A549 (cell line): Measurements from ENCODE around the gene XPNPEP3. TPM values are rescaled to one million over a fixed set of nuclear protein-coding genes. Genes with fewer than 3 reads are reported as not detected.

Experiments
- ATAC-seq, 2 experiments: fragments of 200-7000 bp in 1 of 2; fragments of >200 bp in 1 of 2; cut with Nextera tagmentation in 1 of 2; cut with Tn5 transposase in 1 of 2; 3 replicates each; pipeline versions ENCODE4 v1.8.0 to v1.9.1; 2018 to 2020; ENCODE audit warnings: mild to moderate bottlenecking in 1 of 2, moderate library complexity in 1 of 2
- CTCF ChIA-PET: fragments of 300-600 bp; sonication (Branson Sonifier 250); formaldehyde crosslinking; extraction: SDS; loops from one replicate; lab custom pipeline; 2021; ENCODE audit warnings: antibody characterized with exemption, inconsistent platforms; lab: Yijun Ruan, JAX
- POLR2A ChIA-PET: fragments of 350-600 bp; formaldehyde crosslinking; extraction: SDS; loops from one replicate; lab custom pipeline; 2021; ENCODE audit warnings: antibody characterized with exemption, inconsistent platforms; lab: Yijun Ruan, JAX
- DNase-seq, 2 experiments: peaks; one replicate each; pipeline versions ENCODE4 v3.0.0 to v3.0.0-alpha.2; 2011 to 2016; ENCODE audit warnings: low read depth in 1 of 2, low spot score in 1 of 2
- FAIRE-seq: peaks from 2 replicates; lab custom pipeline; 2011; peaks lifted over from hg19 to GRCh38; lab: Jason Lieb, UNC
- H3K27ac ChIP-seq, 2 experiments: fragments of >200 bp; sonication (Bioruptor Twin); formaldehyde crosslinking; 3 replicates each; pipeline ENCODE4 v1.5.1; 2016 to 2017
- H3K4me1 ChIP-seq: fragments of >200 bp; sonication (Bioruptor Twin); formaldehyde crosslinking; 3 replicates; pipeline ENCODE4 v1.6.1; 2016
- H3K4me2 ChIP-seq: fragments of >200 bp; sonication (Bioruptor Twin); formaldehyde crosslinking; 3 replicates; pipeline ENCODE4 v1.6.1; 2016
- H3K4me3 ChIP-seq: fragments of >200 bp; sonication (Bioruptor Twin); formaldehyde crosslinking; 3 replicates; pipeline ENCODE4 v1.5.1; 2016
- H3K9me3 ChIP-seq: fragments of >200 bp; sonication (Bioruptor Twin); formaldehyde crosslinking; 3 replicates; pipeline ENCODE4 v1.6.1; 2016
- ATOH8 ChIP-seq: fragments of 250-450 bp; sonication (Bioruptor Pico); IDR thresholded peaks from 2 replicates; pipeline ENCODE4 v1.5.0; 2020; ENCODE audit warnings: low read depth, mild to moderate bottlenecking, moderate library complexity
- CBX2 ChIP-seq: fragments of 200-600 bp; sonication (generic); IDR thresholded peaks from 2 replicates; pipeline ENCODE4 v1.6.1; 2016; ENCODE audit warnings: low read depth, mild to moderate bottlenecking, borderline replicate concordance
- CEBPB ChIP-seq, 2 experiments: fragments of >200 bp in 1 of 2; sonication (Bioruptor Twin) in 1 of 2; formaldehyde crosslinking in 1 of 2; IDR thresholded peaks; 2 replicates each; pipeline ENCODE4 v1.6.1; 2012 to 2016
- ELK1 ChIP-seq: fragments of 150-350 bp; IDR thresholded peaks from 2 replicates; pipeline ENCODE4 v1.6.1; 2014; ENCODE audit warnings: low read depth, mild to moderate bottlenecking, low read length
- ESRRA ChIP-seq: fragments of 150-350 bp; IDR thresholded peaks from 2 replicates; pipeline ENCODE4 v1.6.1; 2014; ENCODE audit warnings: mild to moderate bottlenecking, low read length, borderline replicate concordance
- FOSB ChIP-seq: fragments of 250-450 bp; sonication (Bioruptor Pico); IDR thresholded peaks from 2 replicates; pipeline ENCODE4 v1.5.0; 2020; ENCODE audit warnings: mild to moderate bottlenecking, moderate library complexity
- GATA3 ChIP-seq: IDR thresholded peaks from 2 replicates; pipeline ENCODE4 v1.6.1; 2012; ENCODE audit warnings: borderline replicate concordance
- HMGXB4 ChIP-seq: fragments of 250-450 bp; sonication (Bioruptor Pico); IDR thresholded peaks from 2 replicates; pipeline ENCODE4 v1.5.0; 2021; ENCODE audit warnings: mild to moderate bottlenecking, moderate library complexity, borderline replicate concordance
- HOXA7 ChIP-seq: fragments of 250-450 bp; sonication (Bioruptor Pico); IDR thresholded peaks from 2 replicates; pipeline ENCODE4 v1.5.0; 2020; ENCODE audit warnings: mild to moderate bottlenecking, moderate library complexity
- JUN ChIP-seq, 2 experiments: fragments of >200 bp; sonication (Bioruptor Twin); formaldehyde crosslinking; IDR thresholded peaks; 2 replicates in 1 of 2; 3 replicates in 1 of 2; pipeline ENCODE4 v1.6.1; 2016 to 2017
- KDM5A ChIP-seq: fragments of 200-600 bp; sonication (generic); IDR thresholded peaks from 2 replicates; pipeline ENCODE4 v1.6.1; 2016; ENCODE audit warnings: antibody characterized with exemption, mild to moderate bottlenecking
- MAZ ChIP-seq: fragments of 150-350 bp; IDR thresholded peaks from 2 replicates; pipeline ENCODE4 v1.6.1; 2014; ENCODE audit warnings: antibody characterized with exemption, low read depth, low read length, borderline replicate concordance
- MYC ChIP-seq: IDR thresholded peaks from 2 replicates; pipeline ENCODE4 v1.6.1; 2012; ENCODE audit warnings: mild to moderate bottlenecking, inconsistent platforms, low read length, improper control_type of control experiment, borderline replicate concordance
- NFE2L2 ChIP-seq: fragments of 150-350 bp; conservative IDR thresholded peaks from 2 replicates; pipeline ENCODE4 v1.6.1; 2014; ENCODE audit warnings: low read length
- NR3C1 ChIP-seq: fragments of >200 bp; sonication (Bioruptor Twin); formaldehyde crosslinking; IDR thresholded peaks from 3 replicates; pipeline ENCODE4 v1.6.1; 2017
- PHF8 ChIP-seq: fragments of 200-600 bp; sonication (generic); IDR thresholded peaks from 2 replicates; pipeline ENCODE4 v1.6.1; 2016; ENCODE audit warnings: low read depth, mild to moderate bottlenecking, antibody characterized with exemption, moderate library complexity, borderline replicate concordance
- POLR2A ChIP-seq: IDR thresholded peaks from 2 replicates; pipeline ENCODE4 v1.6.1; 2012; ENCODE audit warnings: mild to moderate bottlenecking, low read length
- RAD21 ChIP-seq, 2 experiments: fragments of >200 bp in 1 of 2; sonication (Bioruptor Twin) in 1 of 2; formaldehyde crosslinking in 1 of 2; IDR thresholded peaks in 1 of 2; conservative IDR thresholded peaks in 1 of 2; 2 replicates in 1 of 2; 3 replicates in 1 of 2; pipeline ENCODE4 v1.6.1; 2012 to 2018; ENCODE audit warnings: inconsistent platforms in 1 of 2
- TFCP2L1 ChIP-seq: fragments of 250-450 bp; sonication (Bioruptor Pico); IDR thresholded peaks from 2 replicates; pipeline ENCODE4 v1.5.0; 2021; ENCODE audit warnings: mild to moderate bottlenecking
- ZSCAN20 ChIP-seq: fragments of 250-450 bp; sonication (Bioruptor Pico); IDR thresholded peaks from 2 replicates; pipeline ENCODE4 v1.8.0; 2022; ENCODE audit warnings: mild to moderate bottlenecking, moderate library complexity
- WGBS: methylation state at CpG from one replicate; pipeline ENCODE4 v1.1.6; 2017; ENCODE audit errors: missing lambda C conversion rate; 5-methylcytosine and 5-hydroxymethylcytosine counted together
- polyA plus RNA-seq, 4 experiments: library from polyadenylated mRNA; depleted of rRNA in 3 of 4; stranded (reverse); fragments of >200 nt; fragmentation: RNase III in 1 of 4; extraction: RNeasy Plus Mini Kit Qiagen cat#74134 plus additional on column Dnase treatment in 1 of 4; gene quantifications; 2 replicates in 3 of 4; 3 replicates in 1 of 4; pipeline ENCODE4 v1.2.3, GENCODE V29; 2011 to 2017
- TF ChIP-seq, protein P1 (sequence below): IDR thresholded peaks from 2 replicates; pipeline ENCODE4 v1.6.1; 2012
- TF ChIP-seq, protein P2 (sequence below): fragments of >200 bp; sonication (Bioruptor Twin); formaldehyde crosslinking; IDR thresholded peaks from 3 replicates; pipeline ENCODE4 v1.6.1; 2016

The XPNPEP3 gene
- polyA plus RNA-seq, 2 of the 4 experiments (the other 2 are of a cell fraction): 12.7 to 23.3 TPM

DNA sequence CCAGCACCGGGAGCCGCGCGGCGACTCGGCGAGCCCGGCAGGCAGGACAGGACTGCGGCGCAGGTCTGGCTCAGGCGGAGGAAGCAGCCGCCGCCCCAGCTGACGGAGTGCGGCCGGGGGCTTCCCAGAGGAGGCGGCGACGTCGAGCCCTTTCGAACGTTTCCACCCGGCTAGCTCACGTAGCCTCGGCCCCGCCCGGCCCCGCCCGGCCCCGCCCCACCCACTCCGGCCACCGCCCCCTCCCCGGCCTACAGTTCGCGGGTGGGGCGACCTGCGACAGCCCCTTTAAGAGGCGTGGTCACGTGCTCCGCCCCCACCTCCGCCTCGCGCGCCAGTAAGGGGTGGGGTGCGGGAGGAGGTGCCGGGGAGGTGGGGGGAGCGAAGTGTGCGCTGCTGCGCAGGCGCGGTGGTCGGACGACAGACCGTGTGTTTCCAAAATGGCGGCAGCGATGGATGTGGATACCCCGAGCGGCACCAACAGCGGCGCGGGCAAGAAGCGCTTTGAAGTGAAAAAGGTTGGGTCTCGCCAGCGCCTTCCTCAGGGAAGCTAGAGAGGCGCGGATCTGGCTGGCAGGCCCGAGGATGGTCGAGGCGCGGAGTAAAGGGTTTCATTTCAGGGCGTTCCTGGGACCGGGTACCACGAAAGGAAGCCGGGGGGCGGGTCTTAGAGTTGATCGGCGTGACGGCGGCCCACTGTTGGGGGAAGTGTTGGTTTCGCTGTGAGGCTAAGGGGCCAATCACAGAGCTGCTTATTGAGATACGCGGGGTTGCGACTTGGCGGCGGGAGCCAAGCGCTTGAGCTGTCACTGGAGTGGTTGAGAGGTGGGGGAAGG is 94.2 kb downstream of the XPNPEP3 start, which contains the start of gene RBX1 (continued):
- TF ChIP-seq ATOH8 (no peak), HMGXB4 (CRISPR knock-in tag) (no peak), POLR2A (peak; percentile 56)
- TF ChIP-seq, protein P1, sequence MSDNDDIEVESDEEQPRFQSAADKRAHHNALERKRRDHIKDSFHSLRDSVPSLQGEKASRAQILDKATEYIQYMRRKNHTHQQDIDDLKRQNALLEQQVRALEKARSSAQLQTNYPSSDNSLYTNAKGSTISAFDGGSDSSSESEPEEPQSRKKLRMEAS: peak; percentile 50; the same call in 1 of the 2 replicates
- TF ChIP-seq, protein P2, sequence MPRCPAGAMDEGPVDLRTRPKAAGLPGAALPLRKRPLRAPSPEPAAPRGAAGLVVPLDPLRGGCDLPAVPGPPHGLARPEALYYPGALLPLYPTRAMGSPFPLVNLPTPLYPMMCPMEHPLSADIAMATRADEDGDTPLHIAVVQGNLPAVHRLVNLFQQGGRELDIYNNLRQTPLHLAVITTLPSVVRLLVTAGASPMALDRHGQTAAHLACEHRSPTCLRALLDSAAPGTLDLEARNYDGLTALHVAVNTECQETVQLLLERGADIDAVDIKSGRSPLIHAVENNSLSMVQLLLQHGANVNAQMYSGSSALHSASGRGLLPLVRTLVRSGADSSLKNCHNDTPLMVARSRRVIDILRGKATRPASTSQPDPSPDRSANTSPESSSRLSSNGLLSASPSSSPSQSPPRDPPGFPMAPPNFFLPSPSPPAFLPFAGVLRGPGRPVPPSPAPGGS: peak; percentile 41; the same call in 1 of the 3 replicates

- peaks cover 8% of the 10 kb centered on the region; the same call in 1 of the 3 replicates for H3K4me1 ChIP-seq
- WGBS: 7% methylated on average over 13 of the region's 21 CpGs
- ChIA-PET CTCF (interaction anchor here (1.4 to 1.5 kb wide), 2 partner anchors 29 to 117 kb away, joined by 3 read pairs; no protein-coding TSS in a partner anchor), POLR2A (interaction anchor here (0.6 to 2.6 kb wide), 24 partner anchors 8 to 599 kb away, joined by 3 to 32 read pairs (median 4); partner anchors contain the start of genes EP300, TEF and ZC3H7B)
- peak; percentile 14 to 31; a peak in 3 of 6 replicates for ATAC-seq
- H3K27ac ChIP-seq: peak overlapping the region; percentile 93
- no peak for FAIRE-seq
- peak overlapping the region; percentile 80 for H3K4me2 ChIP-seq
- no peak for DNase-seq
- H3K9me3 ChIP-seq: no peaks in the 10 kb centered on the region
- peak overlapping the region; percentile 65 for H3K4me3 ChIP-seq
- TF ChIP-seq MAZ (no peak), POLR2A (peak; percentile 24; the same call in 1 of the 2 replicates)
- TF ChIP-seq, protein P2: 0 out of 3 replicates have a peak, but pooled peaks have one; percentile 7
These were observed 95.1 kb downstream of the XPNPEP3 start for GRCh38 chr22:40951795-40952605.

GRCh38 chr22:40953471-40953870 is 96.5 kb downstream of the XPNPEP3 start:
- WGBS: 80% methylated on average over 2 of the region's 2 CpGs
- CTCF ChIA-PET: no interaction called here
- no peak for DNase-seq
- TF ChIP-seq ESRRA: no peak
- no peak for TF ChIP-seq GATA3
- no peak for TF ChIP-seq CEBPB (IDR thresholded peaks at IDR 0.05)
- TF ChIP-seq, protein P2: no peak
- TF ChIP-seq MAZ: no peak
- no peak for TF ChIP-seq HOXA7 (CRISPR knock-in tag)
- no peak for TF ChIP-seq KDM5A
- no peak for TF ChIP-seq RAD21 (conservative IDR thresholded peaks at IDR 0.05 in 1 of 2, IDR thresholded peaks at IDR 0.05 in 1 of 2)
- TF ChIP-seq FOSB (CRISPR knock-in tag): no peak
- TF ChIP-seq NFE2L2: no peak
- TF ChIP-seq MYC: no peak
- TF ChIP-seq, protein P1: no peak
- no peak for TF ChIP-seq NR3C1
- TF ChIP-seq ZSCAN20: no peak
- TF ChIP-seq ELK1: no peak
- no peak for TF ChIP-seq TFCP2L1
- no peak for TF ChIP-seq CBX2
- TF ChIP-seq JUN (IDR thresholded peaks at IDR 0.05): no peak
- no peak for TF ChIP-seq PHF8

More at GRCh38 chr22:40953471-40953870, 96.5 kb downstream of the XPNPEP3 start:
- FAIRE-seq: no peak
- no peak overlapping the region for H3K27ac ChIP-seq
- POLR2A ChIA-PET: no interaction called here
- peak overlapping the region; percentile 0; the same call in 1 of the 3 replicates for H3K4me2 ChIP-seq
- H3K4me3 ChIP-seq: no peak overlapping the region
- H3K9me3 ChIP-seq: no peaks in the 10 kb centered on the region
- peaks cover 8% of the 10 kb centered on the region; the same call in 1 of the 3 replicates for H3K4me1 ChIP-seq
- no peak for ATAC-seq
